HepG2 (cell line): ENCODE results near the gene VASH2. TPM values are rescaled to one million over a fixed set of nuclear protein-coding genes. Genes with fewer than 3 reads are reported as not detected.
A peak's percentile ranks its signal among the peaks of the same experiment; 100 is the strongest.

Experiments used
- ATF3 ChIP-seq: sonication (generic); formaldehyde crosslinking; IDR thresholded peaks from 2 replicates; pipeline ENCODE4 v1.4.0; 2020; ENCODE audit warnings: missing genetic modification reagents
- CHD2 ChIP-seq: IDR thresholded peaks from 2 replicates; pipeline ENCODE4 v1.6.1; 2011; ENCODE audit warnings: low read depth, low read length, improper control_type of control experiment
- CTCF ChIP-seq: sonication (generic); formaldehyde crosslinking; IDR thresholded peaks from 2 replicates; pipeline ENCODE4 v1.5.0; 2020; ENCODE audit warnings: mild to moderate bottlenecking, missing genetic modification reagents, moderate library complexity
- ERF ChIP-seq: IDR thresholded peaks from 2 replicates; pipeline ENCODE4 v1.6.1; 2018; ENCODE audit warnings: missing biosample characterization, missing genetic modification reagents
- GPN1 ChIP-seq: sonication (generic); formaldehyde crosslinking; IDR thresholded peaks from 2 replicates; pipeline ENCODE4 v1.5.1; 2020; ENCODE audit warnings: missing genetic modification reagents, borderline replicate concordance
- GZF1 ChIP-seq: sonication (generic); formaldehyde crosslinking; IDR thresholded peaks from 2 replicates; pipeline ENCODE4 v1.5.1; 2020; ENCODE audit warnings: mild to moderate bottlenecking, missing genetic modification reagents
- HNRNPL ChIP-seq: fragments of 200-400 bp; formaldehyde crosslinking; IDR thresholded peaks from 2 replicates; pipeline ENCODE4 v1.6.1; 2017; ENCODE audit warnings: mild to moderate bottlenecking, low read depth, low read length
- IKZF1 ChIP-seq: fragments of 450-650 bp; IDR thresholded peaks from 2 replicates; pipeline ENCODE4 v1.7.1; 2016
- MLX ChIP-seq: IDR thresholded peaks from 2 replicates; pipeline ENCODE4 v1.6.1; 2016
- NR0B2 ChIP-seq: sonication (generic); formaldehyde crosslinking; IDR thresholded peaks from 2 replicates; pipeline ENCODE4 v1.4.0; 2020; ENCODE audit warnings: mild to moderate bottlenecking, missing genetic modification reagents
- SAFB2 ChIP-seq: sonication (generic); formaldehyde crosslinking; IDR thresholded peaks from 2 replicates; pipeline ENCODE4 v1.5.1; 2020; ENCODE audit warnings: missing genetic modification reagents, low read depth, mild to moderate bottlenecking, borderline replicate concordance
- YEATS2 ChIP-seq: sonication (generic); formaldehyde crosslinking; IDR thresholded peaks from 2 replicates; pipeline ENCODE4 v1.4.0; 2020; ENCODE audit warnings: missing genetic modification reagents, borderline replicate concordance
- ZNF142 ChIP-seq: sonication (generic); formaldehyde crosslinking; IDR thresholded peaks from 2 replicates; pipeline ENCODE4 v1.4.0; 2020; ENCODE audit warnings: missing genetic modification reagents
- ZNF609 ChIP-seq: sonication (generic); formaldehyde crosslinking; IDR thresholded peaks from 2 replicates; pipeline ENCODE4 v1.4.0; 2020; ENCODE audit warnings: mild to moderate bottlenecking, missing genetic modification reagents, borderline replicate concordance
- polyA plus RNA-seq, 8 experiments: library from polyadenylated mRNA; depleted of rRNA in 3 of 8; stranded (reverse) in 7 of 8; unstranded in 1 of 8; fragments of >200 nt; fragmentation: Illumina TruSeq in 4 of 8; extraction: Trizol in 4 of 8; gene quantifications; 2 replicates each; pipeline versions ENCODE4 v1.2.1 to v1.2.3, GENCODE V29; 2011 to 2016; ENCODE audit warnings: low read depth in 4 of 8, missing spikeins in 1 of 8, mixed read lengths in 1 of 8; ENCODE audit not compliant: insufficient read depth in 1 of 8
- total RNA-seq, 5 experiments: library from RNA; depleted of rRNA; stranded (reverse); fragments of >200 nt; fragmentation: Illumina TruSeq; extraction: Trizol; gene quantifications; 2 replicates each; pipeline ENCODE4 v1.2.3, GENCODE V29; 2016; ENCODE audit warnings: low read depth in 1 of 5

VASH2 gene
- total and polyA plus RNA-seq, 2 of the 13 experiments (the other 11 are each of a cell fraction or from before 2014, with no cell fraction given), result 0.44 to 1.00 TPM

- TF ChIP-seq YEATS2 (CRISPR knock-in tag) (peak; percentile 35; the same call in 1 of the 2 replicates), NR0B2 (no peak), ZNF142 (CRISPR knock-in tag) (peak; percentile 80), ZNF609 (CRISPR knock-in tag) (peak; percentile 35; the same call in 1 of the 2 replicates), ATF3 (CRISPR knock-in tag) (no peak), HNRNPL (no peak), SAFB2 (CRISPR knock-in tag) (peak; percentile 84; the same call in 1 of the 2 replicates), GZF1 (no peak), MLX (no peak), CTCF (CRISPR knock-in tag) (no peak), CHD2 (no peak), ERF (CRISPR knock-in tag) (no peak; the same call in 1 of the 2 replicates), GPN1 (CRISPR knock-in tag) (no peak), IKZF1 (no peak)
These were observed 65.0 kb downstream of the VASH2 start, which contains the start of gene ANGEL2 (continued) for GRCh38 chr1:213015099-213016050.
